GM06990 (cell line): Measurements from ENCODE around the gene NCAM1.

Experiments
- DNase-seq: peaks from one replicate; pipeline ENCODE4 v3.0.0-alpha.2; 2011; ENCODE audit not compliant: insufficient read length; ENCODE audit errors: extremely low read depth
- H3K27me3 ChIP-seq: replicated peaks from 2 replicates; pipeline ENCODE4 v1.6.0; 2011; ENCODE audit warnings: low read length; ENCODE audit not compliant: control insufficient read depth, insufficient read depth
- H3K36me3 ChIP-seq: 2 replicates; pipeline ENCODE4 v1.5.1; 2011; ENCODE audit warnings: low read length; ENCODE audit not compliant: control insufficient read depth, insufficient read depth
- H3K4me3 ChIP-seq: replicated peaks from 2 replicates; pipeline ENCODE4 v1.5.1; 2011; ENCODE audit warnings: low read depth, mild to moderate bottlenecking, control low read depth, low read length
- TF ChIP-seq, protein P1 (sequence below): IDR thresholded peaks from 2 replicates; pipeline ENCODE4 v1.5.1; 2011; ENCODE audit warnings: low read length, control low read depth, mild to moderate bottlenecking, inconsistent platforms; ENCODE audit not compliant: insufficient read depth, poor library complexity, severe bottlenecking

NCAM1 gene

DNA sequence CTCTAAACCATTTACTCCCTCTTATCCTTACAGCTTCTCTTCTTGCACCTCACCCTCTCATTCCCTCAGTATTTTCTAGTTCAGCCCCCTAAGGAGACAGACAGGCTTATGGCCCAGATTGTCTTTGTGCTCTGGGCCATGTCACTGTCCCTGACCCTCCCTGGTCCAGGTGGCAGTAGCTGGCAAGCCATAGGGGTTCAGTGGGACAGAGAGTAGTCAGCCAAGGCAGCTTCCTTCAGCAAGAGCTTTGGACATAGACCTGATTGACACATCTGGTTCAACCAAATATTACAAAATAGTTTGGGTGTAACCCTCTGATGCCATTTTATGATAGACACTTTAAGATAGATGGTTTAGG is 53.9 kb downstream of the NCAM1 start:
- H3K4me3 ChIP-seq = no peak overlapping the region
- H3K36me3 ChIP-seq = no peaks in the 10 kb centered on the region
- H3K27me3 ChIP-seq = no peaks in the 10 kb centered on the region
- TF ChIP-seq, protein P1, sequence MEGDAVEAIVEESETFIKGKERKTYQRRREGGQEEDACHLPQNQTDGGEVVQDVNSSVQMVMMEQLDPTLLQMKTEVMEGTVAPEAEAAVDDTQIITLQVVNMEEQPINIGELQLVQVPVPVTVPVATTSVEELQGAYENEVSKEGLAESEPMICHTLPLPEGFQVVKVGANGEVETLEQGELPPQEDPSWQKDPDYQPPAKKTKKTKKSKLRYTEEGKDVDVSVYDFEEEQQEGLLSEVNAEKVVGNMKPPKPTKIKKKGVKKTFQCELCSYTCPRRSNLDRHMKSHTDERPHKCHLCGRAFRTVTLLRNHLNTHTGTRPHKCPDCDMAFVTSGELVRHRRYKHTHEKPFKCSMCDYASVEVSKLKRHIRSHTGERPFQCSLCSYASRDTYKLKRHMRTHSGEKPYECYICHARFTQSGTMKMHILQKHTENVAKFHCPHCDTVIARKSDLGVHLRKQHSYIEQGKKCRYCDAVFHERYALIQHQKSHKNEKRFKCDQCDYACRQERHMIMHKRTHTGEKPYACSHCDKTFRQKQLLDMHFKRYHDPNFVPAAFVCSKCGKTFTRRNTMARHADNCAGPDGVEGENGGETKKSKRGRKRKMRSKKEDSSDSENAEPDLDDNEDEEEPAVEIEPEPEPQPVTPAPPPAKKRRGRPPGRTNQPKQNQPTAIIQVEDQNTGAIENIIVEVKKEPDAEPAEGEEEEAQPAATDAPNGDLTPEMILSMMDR = no peak
- no peak for DNase-seq

DNA sequence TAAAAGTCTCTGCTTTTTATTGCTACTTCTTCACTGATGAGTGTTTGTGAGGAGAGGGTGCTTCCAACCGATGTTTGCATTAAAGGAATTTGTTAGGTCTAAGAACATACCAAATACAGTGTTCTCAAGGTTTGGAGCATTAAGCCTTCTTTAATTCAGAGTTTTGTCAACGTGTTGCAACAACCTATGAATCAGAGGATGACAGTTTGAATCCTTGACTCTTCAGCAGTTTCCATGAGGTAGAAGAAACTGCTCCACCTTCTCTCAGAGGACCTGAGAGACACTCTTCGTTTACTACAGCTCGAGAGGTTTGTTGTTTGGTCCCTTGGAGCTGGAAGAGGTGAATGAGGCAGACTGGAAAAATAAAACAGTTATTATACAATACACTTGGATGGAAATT is 55.7 kb downstream of the NCAM1 start:
- TF ChIP-seq, protein P1 = no peak
- no peak for DNase-seq
- H3K36me3 ChIP-seq = no peaks in the 10 kb centered on the region
- no peaks in the 10 kb centered on the region for H3K27me3 ChIP-seq
- no peak overlapping the region for H3K4me3 ChIP-seq

DNA sequence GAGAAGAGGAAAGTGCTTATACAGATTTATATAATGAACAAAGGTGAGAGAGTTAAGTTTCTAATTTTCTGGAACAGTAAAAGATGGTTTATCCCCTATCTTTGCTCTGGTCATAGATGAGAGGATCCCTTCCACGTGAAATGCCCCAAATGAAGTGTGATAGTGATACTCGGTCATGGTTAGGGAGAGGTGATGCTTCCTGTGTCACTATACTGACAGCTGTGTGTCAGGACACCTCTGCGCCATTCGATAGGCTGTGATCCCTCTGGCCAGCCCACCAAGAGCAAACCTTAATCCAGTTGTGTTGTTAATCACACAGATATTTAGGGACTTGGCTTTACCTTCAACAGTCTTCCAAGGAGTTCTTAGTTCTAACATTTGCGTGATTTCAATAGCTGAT is 57.7 kb downstream of the NCAM1 start:
- TF ChIP-seq, protein P1 = no peak
- DNase-seq = no peak

DNA sequence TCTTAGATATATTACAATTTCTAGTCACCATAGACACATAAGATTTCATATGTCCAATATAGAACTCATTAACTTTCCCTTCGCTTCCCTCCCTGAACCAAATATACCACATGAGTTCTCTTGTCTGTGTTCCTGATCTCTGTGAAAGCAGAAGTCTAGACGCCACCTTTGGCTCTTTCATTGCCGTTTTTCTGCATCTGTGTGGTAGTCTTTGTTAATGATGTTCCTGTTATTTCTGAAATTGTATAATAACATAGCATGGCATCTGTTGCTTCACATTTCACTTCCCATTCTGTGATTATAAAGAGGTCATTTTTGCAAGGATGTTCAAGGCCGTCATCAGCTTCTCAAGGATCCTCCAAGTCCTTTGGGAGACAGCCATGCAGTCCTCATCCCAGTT is 58.5 kb downstream of the NCAM1 start:
- no peak overlapping the region for H3K4me3 ChIP-seq
- TF ChIP-seq, protein P1 = no peak
- no peaks in the 10 kb centered on the region for H3K36me3 ChIP-seq
- DNase-seq = no peak
- H3K27me3 ChIP-seq = no peaks in the 10 kb centered on the region; the same call in 1 of the 2 replicates

More for the DNA sequence above, 57.7 kb downstream of the NCAM1 start:
- Histone ChIP-seq H3K27me3 (no peaks in the 10 kb centered on the region; the same call in 1 of the 2 replicates), H3K4me3 (no peak overlapping the region), H3K36me3 (no peaks in the 10 kb centered on the region)

DNA sequence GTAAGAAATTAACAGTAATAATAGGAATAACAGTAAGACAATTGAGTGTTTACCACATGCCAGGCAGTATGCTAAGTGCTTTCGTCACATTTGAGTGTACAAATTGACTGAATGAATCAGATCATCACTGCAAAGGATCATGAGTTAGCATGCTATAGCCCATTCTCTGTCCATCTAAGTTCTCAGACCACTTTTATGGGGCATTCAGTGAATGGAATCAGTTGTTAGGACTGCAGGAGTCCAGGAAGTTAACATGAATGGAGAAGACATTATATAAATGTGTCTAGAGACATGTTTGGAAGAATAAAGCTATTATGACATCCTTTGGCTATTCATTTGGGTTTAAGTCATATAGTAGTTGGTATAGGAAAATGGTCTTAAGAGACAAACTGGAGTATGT is 59.9 kb downstream of the NCAM1 start:
- TF ChIP-seq, protein P1 = no peak
- Histone ChIP-seq H3K4me3 (no peak overlapping the region), H3K36me3 (no peaks in the 10 kb centered on the region), H3K27me3 (no peaks in the 10 kb centered on the region; the same call in 1 of the 2 replicates)
- DNase-seq = no peak

DNA sequence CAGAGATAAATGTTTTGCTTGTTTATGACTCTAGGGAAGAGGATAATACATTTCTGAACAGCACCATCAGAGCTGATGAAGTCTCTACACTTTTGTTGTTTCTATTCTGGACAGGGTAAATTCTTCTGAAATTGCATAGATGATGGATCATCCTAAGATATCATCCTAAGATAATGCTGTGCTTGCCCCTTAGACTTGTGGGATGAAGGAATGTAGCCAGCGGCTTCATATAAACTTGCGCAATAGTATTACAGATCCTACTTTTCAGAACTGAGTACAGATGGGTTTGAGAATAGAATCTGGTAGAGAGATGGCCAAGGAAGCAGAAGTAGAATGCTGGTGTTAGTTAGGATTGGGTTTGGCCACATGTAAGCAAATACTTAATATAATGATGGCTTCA is 61.0 kb downstream of the NCAM1 start:
- TF ChIP-seq, protein P1 = no peak
- no peak overlapping the region for H3K4me3 ChIP-seq
- no peaks in the 10 kb centered on the region; the same call in 1 of the 2 replicates for H3K27me3 ChIP-seq
- DNase-seq = no peak
- no peaks in the 10 kb centered on the region for H3K36me3 ChIP-seq
